HCT116 (cell line): ENCODE data around the gene GOLM1. TPM values are rescaled to one million over a fixed set of nuclear protein-coding genes. Genes with fewer than 3 reads are reported as not detected.

Source experiments
- ATAC-seq: fragments of 200-7000 bp; cut with Tn5 transposase; 2 replicates; pipeline ENCODE4 v1.9.1; 2020; ENCODE audit warnings: mild to moderate bottlenecking, moderate library complexity
- BruUV-seq: library from RNA; stranded (reverse); fragments of 400-500 nt; replicated peaks from 2 replicates; lab custom pipeline; 2021; lab: Mats Ljungman, UMichigan
- CTCF ChIA-PET: fragments of 300-600 bp; sonication (Branson Sonifier 250); formaldehyde crosslinking; loops from one replicate; lab custom pipeline; 2021; ENCODE audit warnings: antibody characterized with exemption; lab: Charles Lee
- POLR2A ChIA-PET: fragments of 300-600, 350-600 bp; sonication (Branson Sonifier 250); formaldehyde crosslinking; loops from one replicate; lab custom pipeline; 2021; ENCODE audit warnings: antibody characterized with exemption; lab: Charles Lee
- RAD21 ChIA-PET, 2 experiments: fragments of 300-600 bp; sonication (Branson Sonifier 250); formaldehyde crosslinking; loops; one replicate each; lab custom pipeline; 2023; ENCODE audit warnings: low total read pairs in 2 of 2; ENCODE audit not compliant: uncharacterized antibody in 2 of 2, unreplicated experiment in 2 of 2, low non-redundant PET in 1 of 2; lab: Charles Lee
- DNase-seq: peaks from one replicate; pipeline ENCODE4 v3.0.0-alpha.2; 2010; ENCODE audit warnings: low read depth, low spot score
- H2AFZ ChIP-seq: fragments of 200-600 bp; shearing (Covaris generic), sonication (generic); 2 replicates; pipeline ENCODE4 v1.6.1; 2017; ENCODE audit warnings: low read depth, mixed run types, mixed read lengths, antibody characterized with exemption, low read length; ENCODE audit not compliant: poor library complexity, severe bottlenecking
- H3K27ac ChIP-seq: 2 replicates; pipeline ENCODE4 v1.5.1; 2012; ENCODE audit warnings: low read depth, low read length
- H3K27me3 ChIP-seq: fragments of 200-600 bp; sonication (generic); 2 replicates; pipeline ENCODE4 v1.6.1; 2016; ENCODE audit warnings: mixed run types, low read length, mixed read lengths; ENCODE audit not compliant: insufficient read depth
- H3K36me3 ChIP-seq, 2 experiments: fragments of 200-500 bp in 1 of 2; fragments of 200-600 bp in 1 of 2; sonication (Bioruptor generic) in 1 of 2; sonication (generic) in 1 of 2; 2 replicates each; pipeline versions ENCODE4 v1.5.1 to v1.6.1; 2014 to 2016; ENCODE audit warnings: low read length in 2 of 2, inconsistent platforms in 1 of 2, mixed read lengths in 1 of 2, mixed run types in 1 of 2; ENCODE audit not compliant: insufficient read depth in 2 of 2, control insufficient read depth in 1 of 2
- H3K4me1 ChIP-seq, 2 experiments: fragments of 200-600 bp in 1 of 2; sonication (generic) in 1 of 2; 2 replicates each; pipeline versions ENCODE4 v1.5.1 to v1.6.1; 2012 to 2017; ENCODE audit warnings: low read length in 2 of 2, inconsistent platforms in 1 of 2, mild to moderate bottlenecking in 1 of 2, mixed read lengths in 1 of 2, mixed run types in 1 of 2, moderate library complexity in 1 of 2; ENCODE audit not compliant: insufficient read depth in 2 of 2, control insufficient read depth in 1 of 2
- H3K4me2 ChIP-seq: fragments of 200-600 bp; sonication (generic); 2 replicates; pipeline ENCODE4 v1.6.1; 2017; ENCODE audit warnings: mixed run types, low read length, mixed read lengths
- H3K4me3 ChIP-seq, 2 experiments: fragments of 200-600 bp in 1 of 2; sonication (generic) in 1 of 2; replicated peaks in 1 of 2; 2 replicates each; pipeline ENCODE4 v1.5.1; 2011 to 2016; ENCODE audit warnings: low read length in 2 of 2, control low read depth in 1 of 2, low read depth in 1 of 2, mild to moderate bottlenecking in 1 of 2, mixed read lengths in 1 of 2, mixed run types in 1 of 2
- H3K79me2 ChIP-seq: fragments of 200-600 bp; sonication (generic); 2 replicates; pipeline ENCODE4 v1.6.1; 2017; ENCODE audit warnings: mild to moderate bottlenecking, mixed run types, low read length, moderate library complexity, mixed read lengths; ENCODE audit not compliant: insufficient read depth
- H3K9ac ChIP-seq: fragments of 200-600 bp; sonication (generic); 2 replicates; pipeline ENCODE4 v1.6.1; 2016; ENCODE audit warnings: low read length, mixed read lengths
- H3K9me2 ChIP-seq: fragments of 200-600 bp; sonication (generic), shearing (Covaris generic); 2 replicates; pipeline ENCODE4 v1.6.1; 2017; ENCODE audit warnings: mixed run types, mild to moderate bottlenecking, moderate library complexity; ENCODE audit not compliant: insufficient read depth
- H3K9me3 ChIP-seq, 2 experiments: fragments of 200-500 bp in 1 of 2; fragments of 200-600 bp in 1 of 2; sonication (Bioruptor generic) in 1 of 2; sonication (generic) in 1 of 2; 2 replicates each; pipeline ENCODE4 v1.6.1; 2014 to 2017; ENCODE audit warnings: low read length in 2 of 2, mixed read lengths in 2 of 2, inconsistent platforms in 1 of 2, low read depth in 1 of 2, mild to moderate bottlenecking in 1 of 2, mixed run types in 1 of 2, moderate library complexity in 1 of 2; ENCODE audit not compliant: control insufficient read depth in 1 of 2, insufficient read depth in 1 of 2
- H4K20me1 ChIP-seq: fragments of 200-600 bp; sonication (generic), shearing (Covaris generic); 2 replicates; pipeline ENCODE4 v1.6.1; 2017; ENCODE audit warnings: mixed run types, mild to moderate bottlenecking, moderate library complexity; ENCODE audit not compliant: insufficient read depth
- EGR1 ChIP-seq: IDR thresholded peaks from 2 replicates; pipeline ENCODE4 v1.6.1; 2012; ENCODE audit warnings: low read depth
- SP1 ChIP-seq: IDR thresholded peaks from 2 replicates; pipeline ENCODE4 v1.6.1; 2012; ENCODE audit warnings: low read depth
- ZNF274 ChIP-seq: fragments of 200-500 bp; sonication (Bioruptor generic); IDR thresholded peaks from 2 replicates; pipeline ENCODE4 v1.6.1; 2014; ENCODE audit warnings: mild to moderate bottlenecking, low read depth, low read length, inconsistent platforms
- intact Hi-C: fragments of 100-400 bp; cut with micrococcal nuclease; formaldehyde crosslinking; loops from 2 replicates; pipeline ENCODE4 v1.10.0; 2022
- total RNA-seq: library from RNA; stranded (reverse); gene quantifications from one replicate; pipeline ENCODE4 v1.2.1, GENCODE V29; 2021; ENCODE audit not compliant: unreplicated experiment
- TF ChIP-seq, protein P1 (sequence below): IDR thresholded peaks from 2 replicates; pipeline ENCODE4 v1.6.1; 2011; ENCODE audit warnings: mild to moderate bottlenecking, low read length, moderate library complexity; ENCODE audit not compliant: insufficient replicate concordance; ENCODE audit errors: extremely low read depth
- TF ChIP-seq, protein P2 (sequence below), 3 experiments: fragments of 200-600 bp in 1 of 3; sonication (generic) in 1 of 3; IDR thresholded peaks in 2 of 3; conservative IDR thresholded peaks in 1 of 3; 2 replicates each; pipeline ENCODE4 v1.5.1; 2012 to 2017; ENCODE audit warnings: low read depth in 2 of 3, low read length in 2 of 3, antibody characterized with exemption in 1 of 3, borderline replicate concordance in 1 of 3, control low read depth in 1 of 3, mild to moderate bottlenecking in 1 of 3, mixed read lengths in 1 of 3, mixed run types in 1 of 3, moderate library complexity in 1 of 3; ENCODE audit not compliant: insufficient read depth in 1 of 3

GOLM1 gene
- total RNA-seq, 1 experiment from 2014 or later: 69.8 TPM

DNA sequence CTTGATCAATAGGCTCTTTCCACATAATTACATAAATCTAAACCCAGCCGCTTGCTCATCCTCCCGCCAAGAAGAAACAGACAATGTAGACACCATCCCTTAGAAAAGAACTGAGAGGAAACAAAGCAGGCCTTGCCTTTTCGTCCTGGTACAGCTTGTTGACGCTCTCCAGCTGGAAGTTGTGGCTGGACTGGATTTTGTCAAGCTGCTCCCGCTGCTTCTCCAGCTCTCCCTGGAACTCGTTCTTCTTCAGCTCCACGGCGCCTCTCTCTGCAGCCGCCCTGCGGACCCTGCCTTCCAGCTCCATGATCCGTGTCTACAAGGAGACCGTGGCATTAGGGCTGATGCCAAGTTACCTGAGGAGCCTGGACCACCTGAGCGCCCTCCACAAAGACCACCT, 22.1 kb downstream of the GOLM1 start:
- Histone ChIP-seq H3K27me3 (no peaks in the 10 kb centered on the region), H3K36me3 (peaks cover 0 to 23% of the 10 kb centered on the region in 2 experiments; a peak in 2 of 4 replicates), H3K27ac (no peak overlapping the region), H3K4me1 (peaks cover 0 to 12% of the 10 kb centered on the region in 2 experiments; a peak in 1 of 4 replicates), H2AFZ (no peak overlapping the region), H4K20me1 (no peaks in the 10 kb centered on the region), H3K4me3 (no peak overlapping the region), H3K4me2 (no peak overlapping the region), H3K9me2 (no peaks in the 10 kb centered on the region), H3K9ac (no peak overlapping the region), H3K79me2 (peaks cover 13% of the 10 kb centered on the region), H3K9me3 (no peaks in the 10 kb centered on the region)
- no peak for TF ChIP-seq ZNF274
- TF ChIP-seq, protein P1, sequence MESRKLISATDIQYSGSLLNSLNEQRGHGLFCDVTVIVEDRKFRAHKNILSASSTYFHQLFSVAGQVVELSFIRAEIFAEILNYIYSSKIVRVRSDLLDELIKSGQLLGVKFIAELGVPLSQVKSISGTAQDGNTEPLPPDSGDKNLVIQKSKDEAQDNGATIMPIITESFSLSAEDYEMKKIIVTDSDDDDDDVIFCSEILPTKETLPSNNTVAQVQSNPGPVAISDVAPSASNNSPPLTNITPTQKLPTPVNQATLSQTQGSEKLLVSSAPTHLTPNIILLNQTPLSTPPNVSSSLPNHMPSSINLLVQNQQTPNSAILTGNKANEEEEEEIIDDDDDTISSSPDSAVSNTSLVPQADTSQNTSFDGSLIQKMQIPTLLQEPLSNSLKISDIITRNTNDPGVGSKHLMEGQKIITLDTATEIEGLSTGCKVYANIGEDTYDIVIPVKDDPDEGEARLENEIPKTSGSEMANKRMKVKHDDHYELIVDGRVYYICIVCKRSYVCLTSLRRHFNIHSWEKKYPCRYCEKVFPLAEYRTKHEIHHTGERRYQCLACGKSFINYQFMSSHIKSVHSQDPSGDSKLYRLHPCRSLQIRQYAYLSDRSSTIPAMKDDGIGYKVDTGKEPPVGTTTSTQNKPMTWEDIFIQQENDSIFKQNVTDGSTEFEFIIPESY: no peak
- TF ChIP-seq, protein P2, sequence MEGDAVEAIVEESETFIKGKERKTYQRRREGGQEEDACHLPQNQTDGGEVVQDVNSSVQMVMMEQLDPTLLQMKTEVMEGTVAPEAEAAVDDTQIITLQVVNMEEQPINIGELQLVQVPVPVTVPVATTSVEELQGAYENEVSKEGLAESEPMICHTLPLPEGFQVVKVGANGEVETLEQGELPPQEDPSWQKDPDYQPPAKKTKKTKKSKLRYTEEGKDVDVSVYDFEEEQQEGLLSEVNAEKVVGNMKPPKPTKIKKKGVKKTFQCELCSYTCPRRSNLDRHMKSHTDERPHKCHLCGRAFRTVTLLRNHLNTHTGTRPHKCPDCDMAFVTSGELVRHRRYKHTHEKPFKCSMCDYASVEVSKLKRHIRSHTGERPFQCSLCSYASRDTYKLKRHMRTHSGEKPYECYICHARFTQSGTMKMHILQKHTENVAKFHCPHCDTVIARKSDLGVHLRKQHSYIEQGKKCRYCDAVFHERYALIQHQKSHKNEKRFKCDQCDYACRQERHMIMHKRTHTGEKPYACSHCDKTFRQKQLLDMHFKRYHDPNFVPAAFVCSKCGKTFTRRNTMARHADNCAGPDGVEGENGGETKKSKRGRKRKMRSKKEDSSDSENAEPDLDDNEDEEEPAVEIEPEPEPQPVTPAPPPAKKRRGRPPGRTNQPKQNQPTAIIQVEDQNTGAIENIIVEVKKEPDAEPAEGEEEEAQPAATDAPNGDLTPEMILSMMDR (IDR thresholded peaks at IDR 0.05 in 2 of 3, conservative IDR thresholded peaks at IDR 0.05 in 1 of 3; ENCODE audit: borderline replicate concordance in 1 of 3, insufficient read depth in 1 of 3, low read depth in 2 of 3, low read length in 2 of 3): no peak
- TF ChIP-seq EGR1: no peak
- TF ChIP-seq SP1: no peak
- DNase-seq (no peak), ATAC-seq (no peak)
- BruUV-seq: no TSS peak
- RAD21 ChIA-PET: no interaction called here
- intact Hi-C loops: no loop called here
- CTCF ChIA-PET: no interaction called here
- POLR2A ChIA-PET: no interaction called here
